TTC549 (cell line): Measurements from ENCODE around the gene EPHB4.

Experiments used
- FAIRE-seq: peaks from 2 replicates; lab custom pipeline; 2012; peaks lifted over from hg19 to GRCh38; lab: Jason Lieb, UNC

Gene EPHB4

DNA sequence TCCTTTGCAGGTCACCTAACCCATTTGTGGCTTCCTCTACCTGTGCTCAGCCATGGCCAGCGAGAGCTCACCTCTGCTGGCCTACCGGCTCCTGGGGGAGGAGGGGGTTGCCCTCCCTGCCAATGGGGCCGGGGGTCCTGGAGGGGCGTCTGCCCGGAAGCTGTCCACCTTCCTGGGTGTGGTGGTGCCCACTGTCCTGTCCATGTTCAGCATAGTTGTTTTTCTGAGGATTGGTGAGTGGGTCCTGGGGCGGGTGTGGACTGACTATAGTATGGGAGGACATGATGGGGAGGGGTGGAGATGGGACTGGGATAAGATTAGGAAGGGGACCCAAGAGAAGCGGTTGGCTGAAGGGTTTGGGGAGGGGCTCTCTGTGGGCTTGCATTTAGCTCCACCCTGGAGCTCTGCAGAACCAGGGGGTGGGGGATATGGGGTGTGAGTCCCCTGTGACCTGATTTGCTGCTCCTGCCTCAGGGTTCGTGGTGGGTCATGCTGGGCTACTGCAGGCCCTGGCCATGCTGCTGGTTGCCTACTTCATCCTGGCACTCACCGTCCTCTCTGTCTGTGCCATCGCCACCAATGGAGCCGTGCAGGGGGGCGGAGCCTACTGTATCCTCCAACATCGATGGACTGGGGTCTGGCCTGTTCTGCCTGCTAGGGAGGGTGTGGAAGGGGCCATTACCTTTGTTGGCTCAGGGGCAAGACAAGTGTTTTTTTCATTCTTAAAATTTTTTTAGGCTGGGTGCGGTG lies 27.0 kb upstream of the EPHB4 start:
- FAIRE-seq: no peak

DNA sequence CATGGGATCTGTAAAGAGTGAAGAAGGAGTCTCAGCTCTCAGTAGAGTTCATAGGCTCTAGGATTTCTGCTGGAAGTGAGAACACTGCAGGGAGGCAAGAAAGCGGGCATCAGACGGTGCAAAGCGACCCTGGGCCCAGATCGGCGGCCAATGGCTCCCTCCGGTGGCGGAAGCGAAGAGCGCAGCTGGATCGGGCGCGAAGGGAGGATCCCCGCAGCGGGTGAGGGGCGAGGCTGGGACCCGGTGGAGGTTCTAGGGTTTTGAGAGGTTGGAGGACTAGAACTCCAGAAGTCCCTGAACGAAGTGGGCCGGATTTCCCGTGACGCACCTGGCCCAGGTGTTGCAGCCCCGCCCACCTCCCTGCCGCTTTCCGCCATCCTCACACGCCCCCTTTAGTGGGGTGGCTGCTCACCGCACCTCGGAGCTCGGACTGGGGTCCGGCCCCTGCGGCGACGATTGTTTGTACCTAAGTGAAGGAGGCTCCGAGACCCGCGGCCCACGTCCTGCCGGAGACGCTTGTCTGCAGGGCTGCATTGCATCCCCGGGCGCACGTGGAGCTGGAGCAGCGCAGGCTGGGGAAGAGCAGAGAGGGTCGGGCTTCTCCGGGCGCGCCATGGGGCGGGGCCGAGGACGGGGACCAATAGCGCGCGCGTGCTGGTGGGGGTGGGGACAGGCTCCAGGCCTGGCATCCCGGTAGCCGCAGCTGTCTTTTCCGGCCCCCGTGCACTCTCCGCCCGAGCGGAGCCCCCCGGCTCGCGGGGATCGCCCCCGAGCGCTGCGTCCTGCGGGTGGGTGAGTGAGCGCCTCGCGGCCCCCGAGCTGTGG lies 24.9 kb upstream of the EPHB4 start, which contains the start of gene SLC12A9:
Gene SLC12A9, plus strand, starts transcription at position 666 of the 825 bp plus-strand sequence. CDS start 1,485 bp downstream, outside the sequence.
- peak; percentile 13 for FAIRE-seq

DNA sequence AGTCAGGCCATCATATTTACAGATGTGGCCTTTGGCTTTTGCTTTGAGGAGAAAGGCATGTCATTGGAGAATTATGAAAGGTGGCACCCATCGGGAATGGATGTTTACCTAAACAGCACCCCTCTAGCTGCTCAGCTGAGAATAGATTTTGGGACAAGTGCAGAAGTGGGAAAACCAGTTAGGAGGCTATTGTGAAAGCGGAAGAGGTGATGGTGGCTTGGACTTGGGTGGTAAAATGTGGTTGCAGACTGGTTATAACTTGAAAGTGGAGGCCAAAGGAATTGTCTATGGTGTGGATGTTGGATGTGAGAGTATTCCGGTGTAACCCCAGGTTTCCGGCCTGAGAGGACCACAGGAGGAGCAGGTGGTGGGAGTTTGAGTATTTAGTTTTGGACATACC lies 20.0 kb upstream of the EPHB4 start:
- FAIRE-seq: no peak

DNA sequence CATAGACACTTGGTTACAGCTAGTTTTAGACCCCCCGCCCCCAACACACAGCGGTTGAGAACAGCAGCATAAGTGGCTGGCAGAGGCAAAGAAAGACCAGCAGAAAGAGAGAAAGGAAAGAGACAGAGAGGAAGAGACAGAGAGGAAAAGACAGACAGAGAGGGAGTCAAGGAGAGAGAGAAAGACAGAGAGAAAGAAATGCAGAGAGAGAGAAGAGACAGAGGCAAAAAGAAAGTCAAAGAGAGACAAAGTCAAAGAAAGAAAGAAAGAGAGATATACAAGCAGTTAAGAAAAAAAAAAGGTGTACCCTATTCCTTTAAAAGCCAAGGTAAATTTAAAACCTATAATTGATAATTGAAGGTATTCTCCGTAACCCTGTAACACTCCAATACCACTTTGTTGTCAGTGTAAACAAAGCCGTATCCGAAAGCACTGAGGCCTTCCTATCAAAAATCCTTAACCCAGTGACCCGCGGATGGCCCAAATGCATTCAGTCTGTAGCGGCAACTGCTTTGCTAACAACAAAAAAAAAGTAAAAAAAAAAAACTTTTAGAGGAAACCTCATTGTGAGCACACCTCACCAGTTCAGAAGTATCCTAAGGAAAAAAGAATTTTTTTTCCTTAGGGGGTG lies 13.3 kb upstream of the EPHB4 start:
- no peak for FAIRE-seq

DNA sequence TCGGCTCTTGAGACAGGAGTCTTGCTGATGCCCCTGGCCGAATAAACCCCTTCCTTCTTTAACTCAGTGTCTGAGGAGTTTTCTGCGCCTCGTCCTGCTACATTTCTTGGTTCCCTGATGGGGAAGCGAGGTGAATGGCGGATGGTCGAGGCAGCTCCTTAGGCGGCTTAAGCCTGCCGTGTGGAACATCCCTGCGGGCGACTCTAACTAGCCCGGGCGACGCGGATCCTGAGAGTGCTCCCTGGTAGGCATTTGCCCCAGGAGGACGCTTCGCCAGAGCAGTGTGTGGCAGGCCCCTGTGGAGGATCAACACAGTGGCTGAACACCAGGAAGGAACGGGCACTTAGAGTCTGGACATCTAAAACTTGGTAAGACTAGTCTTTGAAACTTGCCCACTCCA lies 12.0 kb upstream of the EPHB4 start:
- FAIRE-seq: no peak

DNA sequence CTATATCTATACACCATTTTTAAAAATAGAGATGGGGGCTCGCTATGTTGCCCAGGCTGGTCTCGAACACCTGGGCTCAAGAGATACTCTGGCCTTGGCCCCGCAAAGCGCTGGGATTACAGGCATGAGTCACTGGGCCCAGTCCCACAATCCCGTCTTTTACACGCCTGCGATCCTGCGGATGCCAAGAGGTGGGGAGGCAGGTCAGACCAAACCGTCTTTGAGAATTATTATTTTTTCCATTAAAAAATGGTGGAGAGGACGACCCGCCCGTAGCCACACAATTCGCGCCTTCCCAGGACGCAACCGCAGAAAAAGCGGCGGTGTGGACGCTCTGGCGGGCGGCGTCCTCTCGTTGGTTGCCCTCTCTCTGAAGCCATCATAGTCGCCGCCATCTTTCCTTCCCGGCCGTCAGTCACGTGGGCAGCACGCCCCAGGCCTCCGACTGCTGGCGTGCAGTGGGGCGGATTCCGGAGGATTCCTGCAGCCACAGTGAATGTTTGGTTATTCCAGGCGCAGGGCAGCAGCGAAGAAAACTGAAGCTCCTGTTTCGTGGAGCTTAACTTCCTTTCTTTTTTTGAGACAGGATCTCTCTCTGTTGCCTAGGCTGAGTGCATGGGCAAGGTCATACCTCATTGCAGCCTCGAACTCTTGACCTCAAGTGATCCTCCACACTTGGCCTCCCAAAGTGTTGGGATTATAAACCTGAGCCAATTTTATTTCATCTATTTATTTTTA lies 9.9 kb upstream of the EPHB4 start:
- FAIRE-seq: peak; percentile 64

DNA sequence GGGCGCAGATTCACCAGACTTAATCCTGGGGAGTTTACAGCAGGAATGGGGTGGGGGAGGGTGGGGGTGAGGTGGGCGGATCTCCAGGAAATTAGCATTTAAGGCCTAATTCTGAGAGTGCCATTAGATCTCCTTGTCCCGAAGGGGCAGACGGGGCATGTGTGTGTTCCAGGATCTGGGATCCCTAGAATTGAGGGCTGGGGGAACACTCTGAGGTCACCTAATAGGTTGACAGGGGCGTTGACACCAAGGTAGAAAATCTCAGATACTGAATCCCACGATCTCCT lies 9.4 kb upstream of the EPHB4 start:
- no peak for FAIRE-seq

DNA sequence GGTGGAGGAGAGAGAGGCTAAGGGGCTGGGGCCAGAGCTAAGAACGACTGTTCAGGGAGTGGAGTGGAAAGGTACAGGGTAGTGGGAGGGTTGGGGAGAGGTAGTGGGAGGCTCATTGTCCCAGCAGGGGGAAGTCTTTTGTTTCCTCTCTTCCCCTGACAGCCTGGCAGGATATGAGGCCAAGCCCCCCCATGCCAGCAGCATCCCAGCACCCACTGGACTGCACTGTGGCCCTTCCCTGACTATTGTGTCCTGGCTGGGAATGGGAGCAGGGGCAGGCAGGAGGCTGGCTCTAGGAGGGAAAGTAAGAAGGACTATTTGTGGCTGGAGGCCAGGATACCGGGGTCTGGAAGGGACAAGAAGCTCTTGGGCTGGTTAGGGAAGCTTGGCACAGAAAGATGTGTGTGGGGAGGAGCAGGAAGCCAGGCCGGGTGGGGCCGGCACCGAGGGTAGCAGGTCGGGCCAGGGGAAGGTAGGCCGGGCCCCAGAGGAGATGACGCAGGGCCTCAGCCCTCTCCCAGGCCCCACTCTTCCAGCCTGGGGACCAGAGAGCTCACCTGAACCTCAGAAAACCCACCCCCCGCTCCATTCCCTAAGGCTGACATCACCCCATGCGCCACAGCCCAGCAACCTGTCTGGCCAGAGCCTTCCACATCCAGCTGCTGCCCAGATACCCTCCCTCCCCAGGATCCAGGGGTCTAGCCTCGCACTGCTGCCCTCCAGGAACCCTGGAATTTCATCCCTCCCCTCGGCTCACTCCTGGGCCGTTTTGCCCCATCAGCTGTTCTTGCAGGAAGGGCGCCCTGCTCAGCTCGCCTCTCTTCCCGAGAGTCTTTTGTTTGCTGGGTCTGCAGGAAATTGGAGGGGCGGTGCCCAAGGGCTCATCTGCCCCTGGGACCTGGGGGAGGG lies 8.8 kb upstream of the EPHB4 start:
- FAIRE-seq: no peak

DNA sequence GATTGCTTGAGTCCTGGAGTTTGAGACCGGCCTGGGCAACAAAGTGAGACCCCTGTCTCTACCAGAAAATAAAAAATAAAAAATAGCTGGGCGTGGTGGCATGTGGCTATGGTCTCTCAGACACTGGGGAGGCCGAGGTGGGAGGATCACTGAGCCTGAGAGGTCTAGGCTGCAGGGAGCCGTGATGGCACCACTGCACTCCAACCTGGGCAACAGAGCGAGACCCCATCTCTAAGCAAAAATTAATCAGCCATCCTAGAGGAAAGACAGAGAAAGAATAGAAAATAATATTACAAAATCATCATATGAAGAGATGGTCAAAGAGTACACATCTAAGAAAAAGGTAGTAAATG lies 4.9 kb upstream of the EPHB4 start:
- FAIRE-seq: no peak

DNA sequence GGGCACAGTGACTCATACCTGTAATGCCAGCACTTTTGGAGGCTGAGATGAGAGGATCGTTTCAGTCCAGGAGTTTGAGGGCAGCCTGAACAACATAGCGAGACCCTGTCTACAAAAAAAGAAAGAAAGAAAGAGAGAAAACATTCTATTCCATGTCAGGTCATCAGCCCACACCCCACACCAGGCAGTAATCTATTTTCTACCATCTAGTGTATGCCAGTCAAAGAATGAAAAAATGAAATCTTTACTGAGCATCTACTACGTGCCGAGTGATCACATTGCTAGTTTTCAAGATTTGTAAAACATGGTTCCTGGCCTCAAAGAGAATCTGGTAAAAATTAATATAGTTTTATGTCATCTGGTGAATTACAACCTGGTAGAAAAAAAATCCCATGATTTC lies 3.1 kb upstream of the EPHB4 start:
- FAIRE-seq: no peak

DNA sequence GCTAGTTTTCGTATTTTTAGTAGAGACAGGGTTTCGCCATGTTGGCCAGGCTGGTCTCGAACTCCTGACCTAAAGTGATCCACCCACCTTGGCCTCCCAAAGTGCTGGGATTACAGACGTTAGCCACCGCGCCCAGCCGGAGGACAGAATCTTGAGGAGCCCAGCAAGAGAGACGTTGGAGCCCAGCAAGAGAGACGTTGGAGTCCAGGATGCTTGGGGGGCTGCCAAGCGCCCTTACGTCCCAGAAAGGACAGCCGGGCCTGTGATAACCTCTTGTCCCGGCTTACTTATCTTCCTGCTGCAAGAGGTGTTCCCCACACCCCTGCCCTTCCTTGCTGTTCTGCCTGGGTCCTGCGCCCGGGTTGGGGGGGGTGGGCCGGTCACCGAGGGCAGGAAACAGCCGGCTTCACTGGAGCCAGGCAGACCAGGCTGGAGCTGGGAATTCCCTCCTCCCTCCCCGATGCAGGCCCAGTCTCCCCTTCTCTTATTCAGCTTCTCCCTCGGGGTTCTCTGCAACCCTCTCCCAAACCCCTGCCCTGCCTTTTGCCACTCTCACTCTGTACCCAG lies 1.9 kb upstream of the EPHB4 start:
- FAIRE-seq: no peak

DNA sequence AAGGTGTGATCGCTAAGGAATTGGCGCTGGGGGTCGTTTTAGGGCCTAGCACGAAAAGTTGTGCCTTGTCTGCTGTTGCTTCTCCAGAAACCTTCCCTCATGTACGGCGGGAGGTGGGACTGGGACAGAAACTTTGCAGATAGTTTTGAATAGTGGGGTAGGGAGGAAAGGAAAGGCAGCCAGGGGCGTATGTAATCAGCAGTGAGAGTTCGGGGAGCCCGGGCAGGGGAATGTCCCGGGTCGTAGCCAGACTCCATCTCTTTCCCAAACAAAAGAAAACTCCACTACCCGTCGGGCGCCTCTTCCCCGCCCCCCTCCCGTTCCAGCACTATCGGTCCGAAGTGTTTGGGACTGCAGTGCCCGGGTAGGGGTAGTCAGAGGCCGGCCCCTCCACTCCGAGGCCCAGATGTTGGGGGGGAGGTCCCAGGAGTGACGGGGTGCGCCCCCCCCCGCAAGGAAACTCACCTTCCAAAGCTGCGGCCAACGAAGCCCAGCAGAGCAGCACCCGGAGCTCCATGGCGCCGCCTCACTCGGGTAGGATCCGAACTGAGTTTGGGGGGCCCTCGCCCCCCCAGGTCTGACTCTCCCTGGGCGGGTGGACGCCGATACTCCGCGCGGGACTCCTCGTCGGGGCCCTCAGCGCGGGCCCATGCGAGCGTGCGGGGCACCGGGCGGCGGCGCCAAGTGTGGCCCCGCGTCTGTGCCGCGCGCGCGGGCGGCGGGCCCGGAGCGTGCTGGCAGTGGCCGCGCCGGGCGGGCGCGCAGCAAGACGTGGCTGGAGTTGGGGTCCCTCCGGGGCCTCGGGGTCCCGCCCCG lies 601 bp downstream of the EPHB4 start:
- no peak for FAIRE-seq

DNA sequence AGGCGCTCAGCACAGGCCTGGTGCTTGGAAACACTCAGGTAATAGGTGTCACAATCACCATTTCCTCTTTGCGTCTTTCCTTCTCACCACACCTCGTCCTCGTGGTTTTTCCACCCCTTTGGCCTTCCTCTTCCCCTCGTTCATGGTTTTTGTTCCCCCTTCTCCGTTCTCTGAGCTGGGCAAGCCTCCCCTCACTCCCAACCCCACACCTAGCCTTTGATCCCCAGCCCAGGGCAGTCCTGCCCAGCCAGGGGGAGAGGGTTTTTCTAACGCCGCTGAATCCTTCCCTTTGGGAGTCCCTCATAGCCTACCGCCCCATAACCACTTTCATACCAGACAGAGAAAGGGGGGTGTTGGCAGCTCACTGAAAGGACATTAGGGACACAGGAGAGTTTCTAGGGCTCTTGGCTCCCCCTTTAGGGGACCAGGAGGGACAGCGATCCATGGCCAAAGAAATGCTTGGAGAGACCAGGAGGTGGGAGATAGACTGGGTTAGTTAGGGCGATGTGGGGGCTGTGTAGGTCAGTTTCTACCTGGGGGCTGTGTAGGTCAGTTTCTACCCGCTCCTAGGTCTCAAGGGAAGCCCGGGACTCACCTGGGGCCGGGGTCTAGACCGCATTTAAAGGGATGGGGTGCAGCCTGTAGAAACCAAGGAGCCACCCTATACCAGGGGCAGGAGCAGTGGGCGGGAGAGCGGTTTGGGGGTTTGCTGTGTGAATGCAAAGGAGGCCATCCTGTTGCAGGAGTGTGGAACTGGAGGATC lies 1.4 kb downstream of the EPHB4 start:
- FAIRE-seq: no peak

DNA sequence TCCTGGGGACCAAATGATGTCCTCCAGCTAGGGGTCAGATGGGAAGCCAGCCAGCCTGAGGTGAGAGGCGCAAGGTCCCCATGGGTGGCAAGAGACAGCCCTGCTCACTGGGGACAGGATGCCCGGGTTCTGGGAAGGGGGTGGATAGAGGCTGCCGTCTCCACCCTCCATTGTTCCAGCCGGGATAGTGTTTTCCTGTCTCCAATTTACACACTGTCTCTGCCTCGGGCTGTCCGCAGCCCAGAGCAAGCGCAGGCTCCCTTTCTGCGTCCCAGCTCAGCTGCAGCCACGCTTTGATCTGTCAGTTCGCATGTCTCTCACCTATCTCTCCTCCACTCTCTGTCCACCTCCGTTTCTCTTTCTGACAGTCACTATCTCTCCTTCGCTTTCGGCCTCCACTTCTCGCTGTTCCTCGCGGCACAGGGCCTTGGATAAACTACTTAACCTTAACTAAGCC lies 2.1 kb downstream of the EPHB4 start:
- FAIRE-seq: no peak

DNA sequence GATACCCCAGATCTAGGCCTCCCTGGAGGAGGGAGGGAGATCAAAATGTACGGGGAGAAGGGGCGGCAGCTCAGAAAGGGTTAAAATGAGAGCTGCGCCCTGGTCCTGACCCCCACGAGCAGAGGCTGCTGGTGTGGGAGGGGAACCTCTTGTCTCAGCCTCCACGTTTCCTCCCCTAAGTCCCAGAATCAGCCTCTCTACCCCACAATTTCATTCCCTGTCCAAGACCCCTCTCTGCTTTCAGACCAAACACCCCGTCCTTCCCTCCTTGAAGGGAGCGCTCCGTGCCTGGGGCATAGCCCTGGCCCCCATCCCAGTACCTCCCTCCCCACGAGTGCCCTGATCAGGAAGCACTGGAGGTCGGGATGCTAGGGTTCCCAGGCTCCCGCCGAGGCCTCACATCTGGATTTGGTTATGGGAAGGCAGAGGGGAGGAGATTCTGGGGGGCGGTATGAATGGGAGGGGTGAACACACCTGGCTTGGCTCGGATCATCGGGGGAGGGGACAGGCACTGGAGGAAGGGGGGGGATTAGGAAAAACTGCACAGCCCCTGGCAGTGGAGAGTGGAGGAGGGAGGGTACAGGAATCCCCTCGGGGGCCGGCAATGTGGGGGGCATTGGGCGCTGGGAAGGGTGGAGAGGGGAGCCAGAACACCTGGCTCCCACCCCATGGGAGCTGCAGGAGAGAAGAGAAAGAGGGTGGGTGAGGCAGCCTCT lies 2.7 kb downstream of the EPHB4 start:
- no peak for FAIRE-seq

DNA sequence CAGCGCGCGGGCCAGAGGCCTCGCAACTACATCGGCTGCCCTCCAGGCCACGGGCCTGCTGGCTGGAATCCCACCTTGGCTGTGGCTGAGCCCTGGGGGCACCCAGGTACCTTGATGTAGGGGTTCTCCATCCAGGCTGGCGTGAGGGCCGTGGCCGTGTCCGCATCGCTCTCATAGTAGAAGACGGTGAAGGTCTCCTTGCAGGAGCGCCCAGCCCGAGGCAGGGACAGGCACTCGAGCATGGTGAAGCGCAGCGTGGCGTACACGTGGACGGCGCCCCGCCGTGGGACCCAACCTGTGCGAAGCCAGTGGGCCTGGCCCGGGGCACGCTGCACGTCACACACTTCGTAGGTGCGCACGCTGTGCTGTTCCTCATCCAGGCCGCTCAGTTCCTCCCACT lies 3.8 kb downstream of the EPHB4 start:
- no peak for FAIRE-seq

DNA sequence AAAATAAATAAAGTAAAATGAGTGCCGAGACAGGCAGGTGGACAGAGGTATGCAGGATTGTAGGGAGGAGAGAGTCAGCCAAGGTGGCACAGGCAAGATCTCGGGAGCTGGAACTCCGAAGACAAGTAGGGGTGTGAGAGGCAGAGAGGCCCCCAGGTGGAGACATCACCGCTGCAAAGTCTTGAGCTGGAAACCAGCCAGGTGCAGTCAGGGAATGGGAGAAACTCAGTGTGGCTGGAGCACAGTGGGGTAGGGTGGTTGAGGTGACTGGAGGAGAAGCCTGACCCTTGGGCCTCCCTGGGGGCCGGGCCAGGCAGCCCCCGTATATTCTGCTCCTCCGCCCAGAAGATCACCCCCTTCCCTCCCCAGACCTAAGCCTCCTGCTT lies 4.2 kb downstream of the EPHB4 start:
- FAIRE-seq: no peak

DNA sequence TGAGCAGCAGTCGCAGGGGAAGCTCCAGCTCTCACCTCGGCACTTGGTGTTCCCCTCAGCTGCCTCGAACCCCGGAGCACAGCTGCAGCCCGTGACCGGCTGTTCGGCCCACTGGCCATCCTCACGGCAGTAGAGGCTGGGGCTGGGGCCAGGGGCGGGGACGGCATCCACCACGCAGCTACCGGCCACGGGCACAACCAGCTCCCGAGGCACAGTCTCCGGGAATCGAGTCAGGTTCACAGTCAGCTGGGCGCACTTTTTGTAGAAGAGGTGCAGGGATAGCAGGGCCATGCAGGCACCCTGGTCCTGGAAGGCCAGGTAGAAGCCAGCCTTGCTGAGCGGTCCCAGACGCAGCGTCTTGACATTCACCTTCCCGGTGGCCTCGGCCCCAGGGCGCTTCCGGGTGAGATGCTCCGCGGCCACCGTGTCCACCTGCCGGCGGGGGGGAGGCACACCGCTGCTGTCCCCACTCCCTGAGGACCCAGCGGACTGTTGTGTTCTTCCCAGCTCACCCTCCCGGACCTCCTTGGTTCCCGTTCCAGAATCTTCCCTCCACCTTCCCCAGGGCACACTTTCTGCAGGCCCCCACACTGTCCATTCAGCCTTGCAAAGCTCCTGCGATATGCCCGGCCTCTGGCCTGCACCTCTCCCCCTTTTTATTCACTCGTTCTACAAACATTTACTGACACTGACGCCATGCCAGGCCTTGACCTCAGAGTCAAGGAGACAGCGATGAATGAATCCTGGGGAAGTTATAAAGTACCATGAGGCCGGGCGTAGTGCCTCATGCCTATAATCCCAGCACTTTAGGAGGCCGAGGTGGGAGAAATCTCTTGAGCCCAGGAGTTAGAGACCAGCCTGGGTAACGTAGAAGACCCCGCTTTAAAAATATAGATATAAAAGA lies 4.8 kb downstream of the EPHB4 start:
- no peak for FAIRE-seq
